Activated T-helper 9 cell treated with anti-CD3 and anti-CD28 coated beads, Interleukin-2, amount 50 U/mL, for 16 hours (primary cell): Measurements from ENCODE around the gene GRIK3.

Experiments used
- DNase-seq: peaks from one replicate; pipeline ENCODE4 v3.0.0-alpha.2; 2020; ENCODE audit warnings: low read depth

The GRIK3 gene

DNA sequence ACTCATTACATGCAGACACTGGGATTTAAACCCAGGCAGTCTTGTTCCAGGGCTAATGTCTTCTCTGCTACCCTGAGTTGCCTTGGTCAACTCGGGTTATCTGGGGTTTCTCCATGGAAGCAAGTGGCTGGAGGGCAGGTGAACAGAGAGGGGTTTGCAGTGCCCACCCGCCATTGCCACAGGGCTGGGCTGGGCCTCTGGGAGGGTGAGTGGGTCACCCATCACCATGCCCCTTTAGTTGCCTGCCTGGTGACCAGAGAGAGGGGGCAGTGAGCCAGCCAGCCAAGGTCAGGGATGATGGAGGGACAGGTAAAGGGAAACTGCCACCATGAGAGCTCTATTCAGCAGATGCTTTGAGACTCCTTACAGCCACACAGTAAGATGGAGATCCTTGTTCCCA is 53.2 kb downstream of the GRIK3 start:
- no peak for DNase-seq

DNA sequence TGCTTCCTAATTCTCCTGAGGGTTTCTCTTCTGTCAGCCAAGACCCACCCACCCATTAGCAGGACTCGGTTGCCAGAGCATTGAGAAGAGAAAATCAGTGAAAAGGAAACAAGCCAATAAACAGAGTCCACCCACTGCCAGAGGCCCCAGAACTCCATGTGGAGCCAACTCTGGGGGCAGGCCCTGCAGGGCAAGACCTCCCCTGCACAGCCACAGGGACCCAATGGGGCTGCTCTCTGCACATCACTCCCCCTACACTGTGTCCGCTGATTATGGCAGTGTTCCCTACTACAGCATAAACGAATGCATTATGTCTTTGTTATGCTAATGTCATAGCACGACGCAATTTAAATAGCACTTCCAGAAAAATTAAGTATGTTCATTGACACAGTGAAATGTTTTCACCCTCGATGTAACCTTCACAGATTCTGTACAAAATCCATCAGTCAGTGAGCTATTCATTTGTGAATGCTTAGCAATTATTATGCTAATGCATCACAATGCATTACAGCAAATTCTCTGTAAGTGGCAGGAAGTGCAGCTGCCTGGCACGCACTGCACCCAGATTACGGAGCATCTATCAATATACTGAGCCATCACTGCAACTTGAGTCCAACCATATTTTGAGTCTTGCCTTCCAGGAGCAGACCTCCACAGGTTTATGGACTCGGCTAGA is 56.4 kb downstream of the GRIK3 start:
- DNase-seq = no peak

- DNase-seq = no peak
Observed at GRCh38 chr1:36975642-36976041, 58.7 kb downstream of the GRIK3 start.

GRCh38 chr1:36973056-36973455 is 61.3 kb downstream of the GRIK3 start:
- no peak for DNase-seq

GRCh38 chr1:36971852-36972618 is 62.3 kb downstream of the GRIK3 start:
- no peak for DNase-seq

DNA sequence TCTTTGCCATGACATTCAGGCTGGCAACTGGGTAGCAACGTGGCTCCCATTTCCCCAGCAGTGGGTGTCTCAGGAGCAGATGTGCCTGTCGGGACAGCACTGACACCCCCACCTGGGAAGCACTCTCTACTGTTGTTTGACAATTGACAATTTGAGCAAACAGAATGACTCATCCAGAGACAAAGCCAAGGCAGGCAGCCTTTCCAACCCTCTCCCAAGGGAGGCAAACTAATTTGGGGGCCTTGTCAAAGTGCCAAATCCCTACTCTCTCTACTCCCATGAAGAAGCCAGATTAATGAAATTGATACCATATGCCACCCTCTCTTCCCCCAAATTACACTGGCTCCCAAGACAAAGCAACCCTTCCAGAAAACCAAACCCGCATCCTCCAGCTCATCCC is 65.6 kb downstream of the GRIK3 start:
- DNase-seq = no peak

DNA sequence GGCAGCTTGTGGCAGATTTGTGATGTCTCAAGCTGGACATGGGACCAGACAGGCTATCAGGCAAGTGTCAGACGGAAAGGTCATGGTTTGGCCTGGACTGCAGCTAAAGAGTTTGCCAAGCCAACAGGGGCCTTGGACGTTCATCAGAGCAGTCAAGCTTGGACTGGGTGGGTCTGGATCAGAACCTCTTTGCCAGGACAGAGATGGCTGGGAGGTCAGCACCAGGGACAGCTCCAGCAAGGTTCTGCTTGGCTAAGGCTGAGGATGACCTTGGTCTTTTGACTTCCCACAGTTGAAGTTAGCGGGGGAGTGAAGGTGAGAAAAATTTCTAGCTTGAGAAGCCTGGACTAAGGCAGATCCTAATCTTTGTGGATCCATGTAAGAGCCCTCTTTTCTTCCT is 68.1 kb downstream of the GRIK3 start:
- no peak for DNase-seq

DNA sequence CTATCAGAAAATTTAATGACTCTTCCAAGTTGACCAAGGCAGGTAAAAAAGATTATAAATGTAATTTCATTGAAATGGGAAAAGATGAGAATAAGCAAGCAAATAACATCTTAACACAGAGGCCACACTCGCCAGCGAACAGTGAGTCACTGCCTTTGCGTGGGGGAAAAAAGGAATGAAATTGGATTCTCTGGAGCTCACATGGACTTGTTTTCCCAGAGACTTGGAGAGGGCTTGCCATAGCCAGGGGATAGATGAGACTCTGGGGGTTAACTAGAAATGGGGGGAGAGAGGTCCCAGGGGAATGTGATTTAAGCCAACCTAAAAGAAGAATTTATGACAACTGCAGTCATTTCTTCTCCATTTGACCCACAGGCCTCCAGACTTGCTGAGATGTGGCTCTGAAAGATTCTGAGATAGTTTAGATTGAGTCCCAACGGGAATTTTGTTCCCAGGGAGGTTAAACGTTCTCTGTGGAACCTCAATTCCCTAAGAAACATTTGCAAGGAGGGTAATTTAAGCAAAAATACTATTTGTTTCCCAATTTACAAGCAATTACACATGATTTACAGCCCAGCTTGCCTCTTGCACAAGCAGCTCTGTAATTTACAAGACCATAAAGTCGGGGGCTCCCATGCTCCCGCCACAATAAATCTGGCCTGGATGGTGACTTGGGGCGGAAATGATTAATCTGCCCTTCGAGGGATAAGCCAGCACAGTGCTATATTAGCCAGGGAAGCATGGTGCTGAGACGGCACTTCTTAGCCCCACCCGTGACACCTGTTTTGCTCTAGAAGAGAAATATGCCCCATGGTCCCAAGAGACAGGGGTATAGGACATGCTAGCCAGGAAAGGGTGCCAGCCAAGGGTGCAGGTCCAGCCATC is 68.8 kb downstream of the GRIK3 start:
- no peak for DNase-seq

GRCh38 chr1:36964830-36965229 is 69.5 kb downstream of the GRIK3 start:
- no peak for DNase-seq

- DNase-seq = no peak
Observed at GRCh38 chr1:36963006-36963405, 71.3 kb downstream of the GRIK3 start.

DNA sequence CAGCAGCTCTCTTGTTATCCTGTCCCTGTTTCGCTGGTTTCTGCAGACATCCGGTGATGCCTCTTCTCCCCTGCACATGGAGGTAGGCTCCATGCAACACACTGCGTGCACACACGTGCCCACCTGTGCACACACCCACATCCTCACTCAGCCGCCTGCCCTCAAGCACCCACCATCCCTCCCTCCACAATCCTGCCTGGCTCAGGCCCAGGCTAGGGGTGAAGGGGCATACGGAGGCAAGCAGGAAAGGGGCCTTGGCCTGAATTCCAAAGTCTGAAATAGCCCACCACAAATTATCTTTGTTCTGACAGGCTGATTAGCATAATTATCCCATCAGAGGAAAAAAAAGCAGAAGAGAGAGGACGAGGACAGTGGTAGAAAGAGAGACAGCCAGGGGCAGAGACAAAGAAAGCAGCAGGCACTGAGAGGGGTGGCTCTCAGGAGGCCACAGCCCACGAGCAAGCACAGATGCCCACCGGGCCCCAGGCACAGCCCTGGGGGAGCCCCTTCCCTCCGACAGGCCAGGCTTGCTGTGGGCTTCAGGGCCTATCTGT is 73.2 kb downstream of the GRIK3 start:
- DNase-seq = no peak

DNA sequence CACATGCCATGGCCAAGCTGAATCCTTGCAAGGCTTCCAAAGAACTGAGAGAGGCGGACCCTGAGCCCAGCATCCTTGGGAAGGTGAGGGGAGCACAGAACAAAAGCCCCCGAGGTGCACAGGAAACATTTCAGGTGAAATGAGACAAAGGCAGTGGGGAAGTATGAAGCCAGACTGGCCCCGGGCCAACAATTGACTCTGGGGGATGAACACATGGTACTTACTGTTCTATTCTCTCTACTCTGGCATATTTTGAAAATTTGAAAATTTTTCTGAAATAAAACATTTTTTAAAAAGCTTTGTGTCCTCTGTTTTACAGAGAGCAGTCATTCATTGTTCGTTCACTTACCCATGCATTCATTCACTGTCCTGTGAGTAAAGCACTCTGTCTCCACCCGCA is 77.7 kb downstream of the GRIK3 start:
- DNase-seq = no peak

DNA sequence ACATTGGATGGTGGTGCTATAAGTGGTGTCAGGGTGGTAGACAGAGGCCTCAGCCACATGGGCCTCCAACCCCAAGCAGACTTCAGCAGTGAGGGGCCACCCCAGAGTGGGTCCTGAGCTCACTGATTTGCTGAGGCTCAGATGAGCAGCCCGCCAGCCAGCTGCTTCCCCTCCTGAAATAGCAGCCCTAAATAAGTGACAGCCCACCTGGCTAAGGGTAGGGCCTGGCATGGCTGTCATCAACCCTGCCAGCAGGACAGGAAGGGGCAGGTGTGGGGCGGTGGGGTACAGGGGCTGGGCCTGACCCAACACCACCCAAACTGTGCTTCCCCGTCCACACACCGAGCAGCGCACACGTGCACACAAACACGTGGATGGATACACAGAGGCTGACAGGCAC is 79.3 kb downstream of the GRIK3 start:
- no peak for DNase-seq

- DNase-seq = no peak
Observed at GRCh38 chr1:36953061-36953460, 81.3 kb downstream of the GRIK3 start.

DNA sequence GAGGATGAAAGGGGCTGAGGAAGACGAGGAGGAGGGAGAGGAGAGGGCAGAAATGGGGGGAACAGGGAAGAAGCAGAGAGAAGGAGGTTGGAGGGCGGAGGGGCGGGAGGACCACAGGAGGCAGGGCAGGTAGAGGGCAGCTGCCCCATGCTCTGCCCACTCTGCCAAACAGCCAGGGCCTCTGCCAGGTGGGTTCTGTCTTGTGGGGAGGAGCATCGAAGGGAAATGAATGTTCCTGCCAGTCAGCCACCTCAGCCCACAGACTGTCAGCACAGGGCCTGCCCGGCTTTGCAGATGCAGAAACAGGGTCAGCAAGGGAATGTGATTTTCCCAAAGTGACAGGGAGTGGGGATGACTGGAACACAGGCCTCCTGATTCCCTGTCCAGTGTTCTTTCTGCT is 82.6 kb downstream of the GRIK3 start:
- no peak for DNase-seq

- DNase-seq = no peak
Observed at GRCh38 chr1:36951292-36951750, 83.0 kb downstream of the GRIK3 start.

DNA sequence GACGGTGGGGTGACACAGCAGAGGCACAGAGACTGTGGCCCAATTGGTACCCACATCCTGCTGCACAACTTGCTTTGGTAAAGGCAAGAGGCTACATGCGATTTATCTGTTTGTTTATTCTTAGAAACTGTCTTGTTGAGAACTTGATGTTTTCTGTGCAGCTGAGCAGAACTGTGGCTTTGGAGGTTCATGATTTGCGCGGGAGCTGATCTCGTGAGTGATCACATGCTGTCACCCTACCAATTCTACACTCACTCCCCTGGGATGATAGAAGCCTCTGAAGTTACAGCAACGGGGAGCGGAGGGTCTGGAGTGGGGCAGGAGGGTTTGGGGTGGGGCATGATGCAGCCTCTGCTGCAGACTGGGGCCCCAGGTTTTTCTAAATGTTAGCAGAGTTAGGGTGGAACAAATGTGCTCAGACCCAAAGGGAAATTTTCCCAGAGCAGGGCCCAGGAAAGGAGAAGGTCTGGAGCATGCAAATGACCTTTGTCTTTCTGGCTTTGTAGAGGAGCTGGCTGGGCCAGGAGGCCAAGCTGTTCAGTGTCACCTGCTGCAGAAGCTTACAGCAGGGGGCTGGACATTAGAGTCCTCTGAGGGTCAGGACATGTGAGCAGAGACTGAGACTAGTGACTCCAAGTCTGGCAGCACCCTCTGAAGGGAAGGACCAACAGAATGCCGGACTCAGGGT is 83.6 kb downstream of the GRIK3 start:
- DNase-seq = no peak

GRCh38 chr1:36948606-36949005 is 85.7 kb downstream of the GRIK3 start:
- DNase-seq = no peak

DNA sequence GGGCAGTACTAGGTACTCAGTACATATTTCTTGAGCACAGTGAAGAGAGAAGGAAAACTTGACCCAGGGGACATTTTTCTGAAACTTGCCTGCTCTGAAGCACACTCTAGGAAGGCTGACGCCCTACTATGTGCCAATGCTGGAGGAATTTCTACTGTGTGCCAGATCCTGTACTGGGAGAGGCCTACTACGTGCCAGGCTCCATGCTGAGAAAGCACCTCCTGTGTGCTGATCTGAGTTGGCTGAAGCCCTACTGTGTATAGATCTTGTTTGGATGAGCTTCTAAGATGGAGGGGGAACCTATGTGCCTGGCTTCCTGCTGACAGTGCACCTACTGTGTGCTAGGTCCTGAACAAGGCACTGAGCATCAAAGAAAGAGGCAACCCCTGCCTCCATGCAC is 86.2 kb downstream of the GRIK3 start:
- DNase-seq = no peak

- no peak for DNase-seq
Observed at GRCh38 chr1:36947384-36947783, 86.9 kb downstream of the GRIK3 start.

GRCh38 chr1:36944883-36945282 is 89.4 kb downstream of the GRIK3 start:
- DNase-seq = no peak

DNA sequence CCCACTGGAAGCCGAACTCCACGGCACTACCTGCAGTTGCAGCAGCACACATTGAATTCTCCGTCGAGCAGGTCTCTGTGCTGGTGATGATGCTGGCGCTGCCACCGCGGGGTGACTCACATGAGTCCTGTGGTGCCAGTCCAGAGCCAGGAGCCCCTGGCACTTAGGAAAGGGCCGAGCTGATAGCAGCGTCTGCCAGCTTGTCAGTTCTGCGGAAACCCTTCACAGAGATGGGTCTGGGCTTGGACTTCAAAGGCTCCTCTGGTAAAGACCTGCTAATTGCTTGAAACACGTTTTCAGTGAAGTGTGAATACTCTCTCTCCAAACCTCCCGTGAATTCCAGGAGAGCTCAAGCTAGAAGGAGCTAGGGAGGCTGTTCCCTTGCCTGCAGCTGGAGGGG is 92.2 kb downstream of the GRIK3 start:
- no peak for DNase-seq
